ENCODE measurements around the gene FAM181B. TPM values are rescaled to one million over a fixed set of nuclear protein-coding genes. Genes with fewer than 3 reads are reported as not detected.

FAM181B gene
- total RNA-seq, 1 donor from 2014 or later = not detected

DNA sequence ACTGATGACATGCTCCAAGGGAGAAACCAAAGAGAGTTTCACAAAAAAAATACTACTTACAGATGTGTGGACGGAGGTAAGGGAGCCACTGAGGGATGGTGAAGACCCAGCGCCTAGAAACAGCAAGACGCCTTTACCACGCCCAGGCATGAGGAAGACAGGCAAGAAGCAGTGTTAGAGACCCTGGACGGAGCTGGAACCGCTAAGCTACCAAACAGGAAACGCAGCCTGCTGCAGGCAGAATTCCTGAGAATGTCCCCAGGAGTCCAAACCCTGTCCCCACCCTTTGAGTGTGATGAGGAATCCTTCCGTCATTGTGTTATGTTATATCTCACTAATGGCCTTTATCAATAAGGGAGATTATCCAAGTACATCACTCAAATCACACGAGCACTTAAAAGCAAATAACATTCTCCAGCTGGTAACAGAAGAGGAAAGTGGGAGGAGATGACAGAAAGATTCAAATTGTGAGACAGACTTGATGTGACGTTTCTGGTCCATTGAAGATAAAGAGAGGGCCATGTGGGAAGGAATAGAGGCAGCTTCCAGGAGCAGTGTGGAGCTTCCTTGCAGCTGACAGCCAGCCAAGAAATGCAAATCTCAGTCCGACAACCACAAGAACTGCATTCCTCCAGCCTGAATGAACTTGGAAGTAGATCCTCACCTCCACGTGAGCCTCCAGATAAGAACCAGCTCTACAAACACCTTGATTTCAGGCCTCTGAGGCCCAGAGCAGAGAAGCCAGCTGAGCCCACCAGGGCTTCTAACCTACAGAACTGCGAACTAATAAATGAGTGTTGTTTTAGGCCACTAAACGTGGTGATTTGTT is 19.1 kb downstream of the FAM181B start:
- Mint-ChIP-seq H3K9me3 (no peaks in the 10 kb centered on the region), H3K27ac (no peak overlapping the region), H3K27me3 (ENCODE audit: insufficient read depth, low read depth) (peaks cover 2% of the 10 kb centered on the region), H3K4me1 (peaks cover 25% of the 10 kb centered on the region), H3K4me3 (no peak overlapping the region), H3K36me3 (no peaks in the 10 kb centered on the region)
- H3K79me2 ChIP-seq (ENCODE audit: low read depth) = no peaks in the 10 kb centered on the region
- no peak for TF ChIP-seq EZH2phosphoT487 (IDR thresholded peaks at IDR 0.05)
- TF ChIP-seq, protein P1, sequence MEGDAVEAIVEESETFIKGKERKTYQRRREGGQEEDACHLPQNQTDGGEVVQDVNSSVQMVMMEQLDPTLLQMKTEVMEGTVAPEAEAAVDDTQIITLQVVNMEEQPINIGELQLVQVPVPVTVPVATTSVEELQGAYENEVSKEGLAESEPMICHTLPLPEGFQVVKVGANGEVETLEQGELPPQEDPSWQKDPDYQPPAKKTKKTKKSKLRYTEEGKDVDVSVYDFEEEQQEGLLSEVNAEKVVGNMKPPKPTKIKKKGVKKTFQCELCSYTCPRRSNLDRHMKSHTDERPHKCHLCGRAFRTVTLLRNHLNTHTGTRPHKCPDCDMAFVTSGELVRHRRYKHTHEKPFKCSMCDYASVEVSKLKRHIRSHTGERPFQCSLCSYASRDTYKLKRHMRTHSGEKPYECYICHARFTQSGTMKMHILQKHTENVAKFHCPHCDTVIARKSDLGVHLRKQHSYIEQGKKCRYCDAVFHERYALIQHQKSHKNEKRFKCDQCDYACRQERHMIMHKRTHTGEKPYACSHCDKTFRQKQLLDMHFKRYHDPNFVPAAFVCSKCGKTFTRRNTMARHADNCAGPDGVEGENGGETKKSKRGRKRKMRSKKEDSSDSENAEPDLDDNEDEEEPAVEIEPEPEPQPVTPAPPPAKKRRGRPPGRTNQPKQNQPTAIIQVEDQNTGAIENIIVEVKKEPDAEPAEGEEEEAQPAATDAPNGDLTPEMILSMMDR (IDR thresholded peaks at IDR 0.05) = no peak
- no peak for TF ChIP-seq EZH2 (IDR thresholded peaks at IDR 0.05)
- H3K4me3 ChIP-seq = no peak overlapping the region
- no peaks in the 10 kb centered on the region for H3K36me3 ChIP-seq
- DNase-seq (ENCODE audit: low spot score) = no peak
- no peak overlapping the region for H3K27ac ChIP-seq
- no peaks in the 10 kb centered on the region for H3K4me1 ChIP-seq
- no peak overlapping the region for H2AFZ ChIP-seq (replicated peaks)
- peaks cover 59% of the 10 kb centered on the region for H3K27me3 ChIP-seq
- no peaks in the 10 kb centered on the region for H3K9me3 ChIP-seq (ENCODE audit: low read depth)
- H3F3A ChIP-seq (ENCODE audit: low read depth) = no peaks in the 10 kb centered on the region
- H4K20me1 ChIP-seq (ENCODE audit: low read depth) = no peaks in the 10 kb centered on the region
- no peak overlapping the region for H3K9ac ChIP-seq
- no peak overlapping the region for H3K4me2 ChIP-seq

DNA sequence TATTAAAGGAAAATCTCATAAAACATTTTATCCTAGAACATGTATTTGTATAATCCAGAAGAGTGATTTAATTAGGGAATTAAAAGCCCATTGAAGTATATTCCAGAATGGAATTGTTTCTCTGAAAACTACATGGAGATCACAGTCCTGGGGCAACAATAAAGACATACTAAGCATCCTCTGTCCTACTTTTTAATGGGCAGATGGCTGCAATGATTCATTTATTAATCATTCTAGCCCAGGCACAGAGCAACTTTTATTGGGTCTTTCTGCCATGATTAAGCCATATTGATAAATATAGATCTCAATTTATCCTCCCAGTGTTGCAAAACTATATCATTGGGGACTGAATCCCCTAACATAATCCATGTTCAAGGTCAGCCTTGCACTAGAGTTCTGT is 22.0 kb downstream of the FAM181B start:
- Mint-ChIP-seq H3K4me1 (peaks cover 6% of the 10 kb centered on the region), H3K27me3 (ENCODE audit: insufficient read depth, low read depth) (no peaks in the 10 kb centered on the region), H3K4me3 (no peak overlapping the region), H3K36me3 (no peaks in the 10 kb centered on the region), H3K27ac (no peak overlapping the region), H3K9me3 (peaks cover 2% of the 10 kb centered on the region)
- H3K4me2 ChIP-seq = no peak overlapping the region
- H3K27me3 ChIP-seq = peaks cover 45% of the 10 kb centered on the region
- H3K9me3 ChIP-seq (ENCODE audit: low read depth) = no peaks in the 10 kb centered on the region
- H3K9ac ChIP-seq = no peak overlapping the region
- H3K4me3 ChIP-seq = no peak overlapping the region
- no peak overlapping the region for H2AFZ ChIP-seq (replicated peaks)
- DNase-seq (ENCODE audit: low spot score) = no peak
- H3K27ac ChIP-seq = no peak overlapping the region
- H3K79me2 ChIP-seq (ENCODE audit: low read depth) = no peaks in the 10 kb centered on the region
- TF ChIP-seq EZH2phosphoT487 (IDR thresholded peaks at IDR 0.05) (no peak), EZH2 (IDR thresholded peaks at IDR 0.05) (no peak)
- TF ChIP-seq, protein P1 (IDR thresholded peaks at IDR 0.05) = no peak
- H4K20me1 ChIP-seq (ENCODE audit: low read depth) = no peaks in the 10 kb centered on the region
- H3F3A ChIP-seq (ENCODE audit: low read depth) = no peaks in the 10 kb centered on the region
- no peaks in the 10 kb centered on the region for H3K4me1 ChIP-seq
- H3K36me3 ChIP-seq = no peaks in the 10 kb centered on the region

- Histone ChIP-seq H3K9ac (no peak overlapping the region), H4K20me1 (ENCODE audit: low read depth) (no peaks in the 10 kb centered on the region), H3K4me1 (no peaks in the 10 kb centered on the region), H3K36me3 (no peaks in the 10 kb centered on the region), H3K27me3 (no peaks in the 10 kb centered on the region), H3K9me3 (ENCODE audit: low read depth) (no peaks in the 10 kb centered on the region), H3F3A (ENCODE audit: low read depth) (no peaks in the 10 kb centered on the region), H3K79me2 (ENCODE audit: low read depth) (no peaks in the 10 kb centered on the region), H3K27ac (no peak overlapping the region), H3K4me3 (no peak overlapping the region), H2AFZ (replicated peaks) (no peak overlapping the region), H3K4me2 (no peak overlapping the region)
- Mint-ChIP-seq H3K27me3 (ENCODE audit: insufficient read depth, low read depth) (peaks cover 5% of the 10 kb centered on the region), H3K4me3 (no peak overlapping the region), H3K4me1 (no peaks in the 10 kb centered on the region), H3K27ac (no peak overlapping the region), H3K36me3 (no peaks in the 10 kb centered on the region), H3K9me3 (no peaks in the 10 kb centered on the region)
- TF ChIP-seq EZH2 (IDR thresholded peaks at IDR 0.05) (no peak), EZH2phosphoT487 (IDR thresholded peaks at IDR 0.05) (no peak)
- TF ChIP-seq, protein P1 (IDR thresholded peaks at IDR 0.05) = no peak
- no peak for DNase-seq (ENCODE audit: low spot score)
Measured at GRCh38 chr11:82703796-82704195, 29.9 kb downstream of the FAM181B start.

Measured in neural progenitor cell (in vitro differentiated cells).